ENCODE measurements around the gene RHO. TPM values are rescaled to one million over a fixed set of nuclear protein-coding genes. Genes with fewer than 3 reads are reported as not detected.
A peak's percentile ranks its signal among the peaks of the same experiment; 100 is the strongest.
"Not testable (repeated sequence)": the region's sequence is repeated elsewhere in the genome, so short reads cannot be mapped to it uniquely, and the experiment has no call there.

RHO gene
- total RNA-seq, 4 donors from 2014 or later = not detected

- in situ Hi-C loops (cut with MboI; ENCODE audit: low sequenced_read_pairs in 4 of 4) = loop anchor here (10.0 to 25.0 kb wide), 5 partner anchors 117 to 439 kb away; no protein-coding TSS in a partner anchor
- H3K4me3 ChIP-seq; H3K27me3 ChIP-seq; ATAC-seq; intact Hi-C loops (cut with DNase I; ENCODE audit: low total_unique reads); H3K36me3 ChIP-seq; H3K9me3 ChIP-seq; DNase-seq: not testable (repeated sequence)
- H3K4me1 ChIP-seq = peaks cover 19 to 34% of the 10 kb centered on the region in 2 donors
- H3K27ac ChIP-seq = peak overlapping the region in 2 of 4 donors; percentile 35 to 43
Measured at GRCh38 chr3:129497876-129498275, 30.6 kb upstream of the RHO start.

GRCh38 chr3:129498603-129499488, 29.6 kb upstream of the RHO start:
- intact Hi-C loops (cut with DNase I; ENCODE audit: low total_unique reads); ATAC-seq; H3K27me3 ChIP-seq; H3K9me3 ChIP-seq; H3K4me3 ChIP-seq; DNase-seq; H3K36me3 ChIP-seq: not testable (repeated sequence)
- in situ Hi-C loops (cut with MboI; ENCODE audit: low sequenced_read_pairs in 4 of 4) = loop anchor here (10.0 to 25.0 kb wide), 5 partner anchors 116 to 438 kb away; no protein-coding TSS in a partner anchor
- H3K27ac ChIP-seq = peak overlapping the region in 3 of 4 donors; percentile 11 to 35 (median 27)
- H3K4me1 ChIP-seq = peaks cover 27 to 34% of the 10 kb centered on the region in 2 donors

DNA sequence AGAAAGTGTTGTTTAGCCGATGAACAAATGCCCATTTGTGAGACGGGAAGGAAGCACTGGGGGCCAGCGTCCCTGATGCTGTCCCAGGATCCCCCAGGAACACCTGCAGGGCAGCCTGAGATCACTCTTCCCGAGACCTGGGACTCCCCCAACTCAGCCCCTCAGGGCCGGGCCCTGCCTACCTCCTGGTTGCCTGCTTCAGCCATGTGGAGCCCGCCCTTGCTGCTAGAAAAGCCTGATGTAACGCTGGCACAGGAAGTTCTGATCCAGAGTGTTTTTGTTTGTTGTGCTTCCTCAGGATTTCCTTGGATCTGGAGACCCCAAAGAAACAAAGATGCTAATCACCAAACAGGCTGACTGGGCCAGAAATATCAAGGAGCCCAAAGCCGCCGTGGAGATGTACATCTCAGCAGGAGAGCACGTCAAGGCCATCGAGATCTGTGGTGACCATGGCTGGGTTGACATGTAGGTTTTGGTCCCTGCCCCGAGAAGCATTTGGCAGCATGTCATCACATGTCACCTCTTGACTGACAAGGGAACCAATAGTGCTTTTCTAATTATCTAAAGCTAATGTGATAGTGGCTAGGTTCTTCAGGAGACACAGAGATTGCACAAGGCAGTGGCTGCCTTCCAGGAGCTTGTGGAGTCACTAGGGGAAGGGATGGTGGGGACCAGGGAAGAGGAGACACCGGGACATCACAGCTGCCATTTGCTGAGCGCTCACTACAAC, 28.7 kb upstream of the RHO start:
- intact Hi-C loops (cut with DNase I; ENCODE audit: low total_unique reads) = loop anchor here (5.0 kb wide), 1 partner anchor 98 kb away; no protein-coding TSS in a partner anchor
- in situ Hi-C loops (cut with MboI; ENCODE audit: low sequenced_read_pairs in 4 of 4) = loop anchor here (10.0 to 25.0 kb wide), 5 partner anchors 115 to 438 kb away; no protein-coding TSS in a partner anchor
- H3K4me3 ChIP-seq, H3K27me3 ChIP-seq, ATAC-seq, H3K36me3 ChIP-seq, DNase-seq, H3K9me3 ChIP-seq: not testable (repeated sequence)
- Histone ChIP-seq H3K27ac (peak overlapping the region in 3 of 4 donors; percentile 50 to 61 (median 54)), H3K4me1 (peaks cover 36 to 43% of the 10 kb centered on the region in 2 donors)

- intact Hi-C loops (cut with DNase I; ENCODE audit: low total_unique reads) = loop anchor here (5.0 kb wide), 1 partner anchor 97 kb away; no protein-coding TSS in a partner anchor
- Histone ChIP-seq H3K27me3 (no peaks in the 10 kb centered on the region), H3K9me3 (no peaks in the 10 kb centered on the region), H3K27ac (peak overlapping the region; percentile 7 to 61 (median 52)), H3K4me3 (no peak overlapping the region), H3K36me3 (no peaks in the 10 kb centered on the region), H3K4me1 (peaks cover 41 to 48% of the 10 kb centered on the region in 2 donors)
- no peak for TF ChIP-seq CTCF (IDR thresholded peaks at IDR 0.05 in 4 of 5, conservative IDR thresholded peaks at IDR 0.05 in 1 of 5)
- no peak for TF ChIP-seq POLR2A (IDR thresholded peaks at IDR 0.05)
- DNase-seq = no peak
- ATAC-seq = no peak
- in situ Hi-C loops (cut with MboI; ENCODE audit: low sequenced_read_pairs in 4 of 4) = no loop called here
Measured at GRCh38 chr3:129500334-129500658, 28.1 kb upstream of the RHO start.

DNA sequence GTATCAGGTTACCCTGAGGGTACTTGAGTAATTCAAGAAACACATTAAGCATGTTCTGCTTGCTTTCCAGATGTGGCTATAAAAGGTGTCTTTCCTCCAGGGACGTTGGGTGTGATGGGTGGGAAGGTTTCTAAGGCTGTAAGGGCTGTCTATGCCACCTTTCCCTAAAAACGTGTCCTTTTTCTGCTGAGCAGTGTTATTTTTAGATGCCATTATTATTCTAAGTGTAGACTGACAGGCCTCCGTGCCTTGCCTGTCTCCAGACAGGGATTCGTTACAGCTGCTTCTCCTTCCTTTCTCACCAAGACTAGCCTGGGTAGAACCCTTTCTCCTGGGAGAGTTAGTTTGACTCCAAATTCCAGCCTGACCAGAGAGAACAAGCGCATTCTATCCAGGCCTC, 26.8 kb upstream of the RHO start:
- DNase-seq (no peak), ATAC-seq (no peak)
- Histone ChIP-seq H3K27me3 (no peaks in the 10 kb centered on the region), H3K9me3 (no peaks in the 10 kb centered on the region), H3K36me3 (no peaks in the 10 kb centered on the region), H3K4me1 (peaks cover 53 to 62% of the 10 kb centered on the region in 2 donors), H3K27ac (peak overlapping the region in 1 of 4 donors; percentile 7), H3K4me3 (no peak overlapping the region)
- no peak for TF ChIP-seq POLR2A (IDR thresholded peaks at IDR 0.05)
- TF ChIP-seq CTCF (IDR thresholded peaks at IDR 0.05 in 4 of 5, conservative IDR thresholded peaks at IDR 0.05 in 1 of 5) = no peak
- intact Hi-C loops (cut with DNase I; ENCODE audit: low total_unique reads) (loop anchor here (5.0 kb wide), 1 partner anchor 96 kb away; no protein-coding TSS in a partner anchor), in situ Hi-C loops (cut with MboI; ENCODE audit: low sequenced_read_pairs in 4 of 4) (no loop called here)
